Prostate gland (tissue), 2 donors: ENCODE measurements around the gene ZNF85. TPM values are rescaled to one million over a fixed set of nuclear protein-coding genes. Genes with fewer than 3 reads are reported as not detected.
"Not testable (repeated sequence)": the region's sequence is repeated elsewhere in the genome, so short reads cannot be mapped to it uniquely, and the experiment has no call there.

Source experiments
- DNase-seq: peaks from one replicate; pipeline ENCODE4 v3.0.0-alpha.2; 2019; ENCODE audit warnings: low spot score
- H3K27ac ChIP-seq, 2 donors: fragments of 200-600 bp; sonication (generic); 2 replicates each; pipeline ENCODE4 v1.5.1; 2017 to 2019
- H3K27me3 ChIP-seq: fragments of 200-600 bp; sonication (generic); replicated peaks from 2 replicates; pipeline ENCODE4 v1.5.1; 2019; ENCODE audit not compliant: insufficient read depth
- H3K36me3 ChIP-seq, 2 donors: fragments of 200-600 bp; sonication (generic); 1 replicate in 1 of 2; 2 replicates in 1 of 2; pipeline versions ENCODE4 v1.5.1 to v1.8.1; 2017 to 2019
- H3K4me1 ChIP-seq: fragments of 200-600 bp; sonication (generic); replicated peaks from 2 replicates; pipeline ENCODE4 v1.5.1; 2019
- H3K4me3 ChIP-seq, 2 donors: fragments of 200-600 bp; sonication (generic); 2 replicates each; pipeline ENCODE4 v1.5.1; 2017 to 2019
- H3K9me3 ChIP-seq: fragments of 200-600 bp; sonication (generic); 2 replicates; pipeline ENCODE4 v1.5.1; 2017
- CTCF ChIP-seq, 4 experiments: fragments of 200-600 bp in 2 of 4; fragments of 450-650 bp in 2 of 4; sonication (generic) in 2 of 4; IDR thresholded peaks; 1 replicate in 3 of 4; 2 replicates in 1 of 4; pipeline ENCODE4 v1.5.1; 2016 to 2019; ENCODE audit warnings: antibody characterized with exemption in 4 of 4, mild to moderate bottlenecking in 2 of 4, moderate library complexity in 2 of 4
- POLR2A ChIP-seq: fragments of 450-650 bp; IDR thresholded peaks from one replicate; pipeline ENCODE4 v1.6.1; 2016; ENCODE audit warnings: antibody characterized with exemption, mild to moderate bottlenecking
- POLR2AphosphoS5 ChIP-seq: sonication (generic); formaldehyde crosslinking; IDR thresholded peaks from one replicate; pipeline ENCODE4 v1.6.1; 2017; ENCODE audit warnings: antibody characterized with exemption
- WGBS: methylation state at CpG from one replicate; pipeline ENCODE4 v1.1.5; 2018; 5-methylcytosine and 5-hydroxymethylcytosine counted together
- intact Hi-C: fragments of 100-400 bp; cut with DNase I; formaldehyde crosslinking; loops from one replicate; pipeline ENCODE4 v1.14.2; 2022
- total RNA-seq, 2 donors: library from RNA; depleted of rRNA; stranded (reverse); fragments of >200 nt; gene quantifications; one replicate each; pipeline ENCODE4 v1.1.0, GENCODE V29; 2016

The ZNF85 gene
- total RNA-seq, 2 donors from 2014 or later = 10.9 to 23.5 TPM

- Histone ChIP-seq H3K27me3 (no peaks in the 10 kb centered on the region), H3K27ac (no peak overlapping the region), H3K4me1 (no peaks in the 10 kb centered on the region), H3K4me3 (no peak overlapping the region), H3K9me3 (no peaks in the 10 kb centered on the region), H3K36me3 (no peaks in the 10 kb centered on the region)
- intact Hi-C loops = loop anchor here (10.0 kb wide), 1 partner anchor 98 kb away; the partner anchor contains the start of gene ZNF430
- TF ChIP-seq CTCF (IDR thresholded peaks at IDR 0.05) (no peak), POLR2A (no peak), POLR2AphosphoS5 (no peak)
- WGBS = 94% methylated on average over 1 of the region's 1 CpG
- DNase-seq = no peak
These were observed 3.7 kb downstream of the ZNF85 start for GRCh38 chr19:20926796-20927195.

- no peaks in the 10 kb centered on the region for H3K9me3 ChIP-seq
- no peak for DNase-seq
- no peak overlapping the region for H3K27ac ChIP-seq
- H3K27me3 ChIP-seq = no peaks in the 10 kb centered on the region
- H3K4me1 ChIP-seq = no peaks in the 10 kb centered on the region
- TF ChIP-seq POLR2AphosphoS5 (no peak), CTCF (IDR thresholded peaks at IDR 0.05) (no peak), POLR2A (no peak)
- H3K4me3 ChIP-seq = no peak overlapping the region
- WGBS = 100% methylated on average over 1 of the region's 1 CpG
- H3K36me3 ChIP-seq = no peaks in the 10 kb centered on the region
- intact Hi-C loops = loop anchor here (10.0 kb wide), 1 partner anchor 96 kb away; the partner anchor contains the start of gene ZNF430
These were observed 5.3 kb downstream of the ZNF85 start for GRCh38 chr19:20928371-20928770.

GRCh38 chr19:20936322-20936947 is 13.4 kb downstream of the ZNF85 start:
- H3K27me3 ChIP-seq, intact Hi-C loops, DNase-seq, H3K36me3 ChIP-seq, H3K4me1 ChIP-seq, H3K4me3 ChIP-seq, H3K9me3 ChIP-seq, H3K27ac ChIP-seq: not testable (repeated sequence)
- WGBS = 84% methylated on average over 5 of the region's 5 CpGs

- H3K27me3 ChIP-seq, H3K4me1 ChIP-seq, H3K27ac ChIP-seq, H3K9me3 ChIP-seq, H3K4me3 ChIP-seq, intact Hi-C loops, DNase-seq, H3K36me3 ChIP-seq: not testable (repeated sequence)
- 81% methylated on average over 29 of the region's 41 CpGs for WGBS
These were observed 29.6 kb downstream of the ZNF85 start for GRCh38 chr19:20952561-20953095.

GRCh38 chr19:20964798-20965197 is 41.7 kb downstream of the ZNF85 start:
- Histone ChIP-seq H3K36me3 (no peaks in the 10 kb centered on the region), H3K9me3 (no peaks in the 10 kb centered on the region), H3K27ac (no peak overlapping the region), H3K4me1 (no peaks in the 10 kb centered on the region), H3K27me3 (no peaks in the 10 kb centered on the region), H3K4me3 (no peak overlapping the region)
- no peak for DNase-seq
- WGBS = 47% methylated on average over 4 of the region's 4 CpGs
- intact Hi-C loops = no loop called here
- TF ChIP-seq POLR2AphosphoS5 = no peak
- TF ChIP-seq POLR2A = no peak
- TF ChIP-seq CTCF (IDR thresholded peaks at IDR 0.05) = no peak

GRCh38 chr19:20968092-20968491 is 45.0 kb downstream of the ZNF85 start:
- WGBS = 100% methylated on average over 1 of the region's 1 CpG
- H3K36me3 ChIP-seq = no peaks in the 10 kb centered on the region
- no peaks in the 10 kb centered on the region for H3K9me3 ChIP-seq
- intact Hi-C loops = no loop called here
- no peaks in the 10 kb centered on the region for H3K4me1 ChIP-seq
- no peak for DNase-seq
- TF ChIP-seq POLR2A = no peak
- no peak for TF ChIP-seq CTCF (IDR thresholded peaks at IDR 0.05)
- TF ChIP-seq POLR2AphosphoS5 = no peak
- no peaks in the 10 kb centered on the region for H3K27me3 ChIP-seq
- no peak overlapping the region for H3K4me3 ChIP-seq
- no peak overlapping the region for H3K27ac ChIP-seq
